ENCODE data around the gene ZMYM3.
A peak's percentile ranks its signal among the peaks of the same experiment; 100 is the strongest.
"Not testable (repeated sequence)": the region's sequence is repeated elsewhere in the genome, so short reads cannot be mapped to it uniquely, and the experiment has no call there.

The ZMYM3 gene

DNA sequence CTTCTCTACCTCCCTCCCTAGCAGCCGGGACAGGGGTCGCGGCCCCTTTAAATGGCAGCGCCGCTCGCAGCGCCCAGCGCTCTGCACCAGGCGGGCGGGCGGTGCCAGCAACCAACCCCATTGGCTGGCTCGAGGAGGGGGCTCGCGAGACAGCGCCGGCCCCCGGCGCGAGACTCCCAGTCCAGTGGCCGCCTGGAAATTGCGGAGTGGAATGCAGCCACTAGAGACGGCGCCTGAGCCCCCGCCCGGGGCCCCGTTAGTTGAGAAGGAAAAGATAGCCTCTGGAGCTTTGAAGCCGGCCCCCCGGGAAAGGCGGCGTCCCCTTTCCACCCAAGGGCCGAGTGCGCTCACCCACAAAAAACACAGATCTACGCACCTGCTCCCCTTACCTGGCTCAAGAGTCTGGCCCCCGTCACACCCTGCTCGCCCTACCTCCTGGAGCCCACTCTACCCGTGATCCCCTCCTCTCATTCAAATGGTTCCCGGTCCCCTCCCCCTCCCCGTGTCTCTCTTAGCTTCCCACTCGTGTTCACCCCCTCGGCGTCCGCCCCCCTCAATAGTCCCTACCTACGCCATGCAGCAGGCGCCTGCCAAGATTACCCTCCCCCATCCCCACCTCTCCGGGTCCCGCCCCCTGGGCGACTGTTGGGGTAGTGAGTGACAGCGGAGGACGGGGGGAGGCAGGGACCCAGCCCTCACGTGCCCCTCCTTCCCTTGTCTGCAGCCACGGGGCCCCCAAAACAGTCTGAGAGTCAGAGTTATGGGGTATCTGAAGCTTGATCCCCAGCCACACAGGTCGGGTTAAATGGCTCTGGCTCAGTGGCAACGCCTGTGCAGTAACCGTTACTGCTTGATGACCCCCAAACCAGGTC is at the start of gene ZMYM3:
Gene ZMYM3, minus strand, starts transcription at position 49 of the 872 bp plus-strand sequence. CDS start 885 bp downstream, outside the sequence.
- peak; percentile 8 for DNase-seq

DNA sequence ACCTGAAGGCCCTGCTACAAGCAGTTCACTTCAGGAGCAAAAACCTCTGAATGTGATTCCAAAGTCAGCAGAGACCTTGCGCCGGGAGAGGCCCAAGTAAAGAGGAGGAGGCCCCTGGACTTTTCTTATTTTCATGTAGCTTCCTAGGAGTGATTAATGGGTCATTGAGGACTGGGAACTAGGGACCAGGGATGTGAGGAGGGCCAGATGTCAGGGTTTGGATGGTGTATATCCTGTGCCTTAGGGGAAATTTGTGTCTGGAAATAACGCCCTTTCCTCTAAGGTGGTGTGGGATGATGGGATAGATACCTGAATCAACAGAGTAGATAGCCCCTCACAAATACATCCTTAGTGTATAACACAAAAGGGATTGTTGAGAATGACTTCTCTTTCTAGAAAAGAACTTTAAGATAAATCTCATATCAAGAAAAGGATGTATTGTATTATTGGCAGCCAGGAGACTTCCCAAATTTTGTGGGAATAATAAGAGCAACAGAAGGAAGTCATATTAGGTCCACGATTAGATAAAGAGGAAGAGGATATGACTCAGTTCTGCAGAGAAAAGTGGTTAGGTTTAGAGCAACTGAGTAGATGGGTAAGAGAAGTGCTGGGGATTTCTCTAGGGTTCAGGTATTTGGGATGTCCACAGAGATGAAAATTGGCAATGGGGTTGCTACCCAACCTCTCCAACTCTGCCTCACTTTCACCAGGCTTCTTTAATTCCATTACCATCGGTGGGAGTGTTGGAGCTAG is 48.7 kb upstream of the ZMYM3 start:
- no peak for DNase-seq

DNA sequence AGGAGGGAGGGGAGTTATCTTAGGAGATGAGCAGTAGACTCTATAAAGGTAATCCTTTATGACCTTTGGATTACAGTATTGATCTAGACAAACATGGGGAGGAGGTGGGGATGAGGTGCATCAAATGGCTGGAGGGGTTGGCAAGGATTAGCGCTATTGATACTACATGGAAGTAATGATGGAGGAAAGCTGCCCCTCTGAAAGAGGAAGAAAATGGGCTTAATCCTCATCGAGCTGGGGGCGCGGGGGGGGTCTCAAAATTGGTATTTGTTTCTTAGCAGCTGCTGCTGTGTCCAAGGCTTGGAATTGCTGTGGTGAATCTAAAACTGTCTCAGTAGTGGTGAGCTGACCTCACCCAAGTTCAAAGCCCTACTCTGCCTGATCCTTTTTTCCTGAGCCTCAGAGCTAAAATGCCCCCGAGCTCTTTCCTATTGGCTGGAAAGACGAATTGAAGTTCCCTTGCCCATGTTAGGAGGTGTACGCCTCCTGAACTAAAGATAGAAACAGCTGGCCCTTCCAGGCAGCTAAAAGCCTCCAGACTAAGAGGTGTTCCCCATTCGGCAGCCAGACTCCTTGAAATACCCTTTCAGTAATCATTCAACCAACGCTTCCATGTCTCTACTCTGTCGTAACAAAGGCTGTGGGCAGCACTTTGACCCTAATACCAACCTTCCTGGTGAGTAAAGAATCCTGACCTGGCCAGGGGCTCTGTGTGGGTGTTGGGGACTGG is 47.4 kb upstream of the ZMYM3 start, which contains the start of gene ITGB1BP2:
Gene ITGB1BP2, plus strand, starts transcription at position 556 of the 730 bp plus-strand sequence. Its CDS starts 57 bp downstream, at position 613.
- no peak for DNase-seq

DNA sequence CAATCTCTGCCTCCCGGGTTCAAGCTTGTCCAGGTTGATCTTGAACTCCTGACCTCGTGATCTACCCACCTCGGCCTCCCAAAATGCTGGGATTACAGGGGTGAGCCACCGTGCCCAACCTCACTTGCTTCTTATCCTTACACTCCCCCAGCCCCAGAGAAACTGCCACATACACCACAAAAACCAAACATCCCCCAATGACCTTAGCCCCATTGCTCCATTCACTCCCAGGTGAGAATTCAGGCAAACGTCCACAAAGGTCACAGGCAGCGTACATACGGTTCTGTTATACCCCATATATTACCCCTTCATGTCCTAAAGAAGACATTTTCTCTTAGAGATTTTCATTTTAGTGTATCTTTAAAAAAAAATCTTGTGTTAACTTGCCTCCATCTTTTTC is 46.6 kb upstream of the ZMYM3 start:
- not testable (repeated sequence) for DNase-seq

DNA sequence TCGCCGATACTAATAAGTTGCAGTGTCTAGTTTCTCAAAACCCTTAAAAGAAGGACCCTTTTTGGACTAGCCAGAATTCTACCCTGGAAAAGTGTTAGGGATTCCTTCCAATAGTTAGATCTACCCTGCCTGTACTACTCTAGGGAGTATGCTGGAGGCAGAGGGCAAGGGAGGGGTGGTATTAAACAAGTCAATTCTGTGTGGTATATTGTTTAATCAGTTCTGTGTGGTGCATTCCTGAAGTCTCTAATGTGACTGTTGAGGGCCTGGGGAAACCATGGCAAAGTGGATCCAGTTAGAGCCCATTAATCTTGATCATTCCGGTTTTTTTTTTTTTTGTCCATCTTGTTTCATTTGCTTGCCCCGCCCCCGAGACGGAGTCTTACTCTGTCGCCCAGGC is 46.1 kb upstream of the ZMYM3 start:
- DNase-seq: not testable (repeated sequence)

DNA sequence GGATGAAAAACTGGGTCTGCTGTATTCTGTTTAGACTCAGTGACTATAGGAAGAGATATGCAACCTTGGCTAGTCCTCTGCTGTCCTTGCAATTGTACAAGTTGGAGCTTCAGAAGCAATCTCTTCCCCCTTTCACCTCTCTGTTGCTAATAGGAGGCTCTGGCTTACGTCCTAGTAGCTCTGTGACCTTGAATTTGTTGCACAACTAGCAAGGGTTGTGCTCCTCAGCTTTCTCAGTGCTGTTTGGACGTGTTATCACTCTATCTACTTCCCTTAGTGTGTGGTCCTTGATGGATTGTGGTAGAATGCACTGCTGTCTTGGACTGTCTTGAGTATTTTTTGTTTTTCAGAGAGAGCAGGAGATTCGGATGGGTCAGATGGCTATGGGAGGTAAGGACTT is 44.2 kb upstream of the ZMYM3 start:
- no peak for DNase-seq

DNA sequence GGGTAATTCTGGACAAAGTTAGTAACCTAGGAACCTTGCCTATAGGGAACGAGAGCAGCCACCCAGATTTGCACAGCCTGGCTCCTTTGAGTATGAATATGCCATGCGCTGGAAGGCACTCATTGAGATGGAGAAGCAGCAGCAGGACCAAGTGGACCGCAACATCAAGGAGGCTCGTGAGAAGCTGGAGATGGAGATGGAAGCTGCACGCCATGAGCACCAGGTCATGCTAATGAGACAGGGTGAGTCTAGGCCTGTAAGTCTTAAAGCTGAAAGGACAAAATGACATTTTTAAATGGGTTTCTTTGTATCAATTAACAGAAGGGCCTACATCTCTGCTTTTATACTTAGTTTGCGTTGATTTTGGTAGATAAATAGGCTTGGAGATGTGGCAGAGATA is 42.9 kb upstream of the ZMYM3 start:
- no peak for DNase-seq

DNA sequence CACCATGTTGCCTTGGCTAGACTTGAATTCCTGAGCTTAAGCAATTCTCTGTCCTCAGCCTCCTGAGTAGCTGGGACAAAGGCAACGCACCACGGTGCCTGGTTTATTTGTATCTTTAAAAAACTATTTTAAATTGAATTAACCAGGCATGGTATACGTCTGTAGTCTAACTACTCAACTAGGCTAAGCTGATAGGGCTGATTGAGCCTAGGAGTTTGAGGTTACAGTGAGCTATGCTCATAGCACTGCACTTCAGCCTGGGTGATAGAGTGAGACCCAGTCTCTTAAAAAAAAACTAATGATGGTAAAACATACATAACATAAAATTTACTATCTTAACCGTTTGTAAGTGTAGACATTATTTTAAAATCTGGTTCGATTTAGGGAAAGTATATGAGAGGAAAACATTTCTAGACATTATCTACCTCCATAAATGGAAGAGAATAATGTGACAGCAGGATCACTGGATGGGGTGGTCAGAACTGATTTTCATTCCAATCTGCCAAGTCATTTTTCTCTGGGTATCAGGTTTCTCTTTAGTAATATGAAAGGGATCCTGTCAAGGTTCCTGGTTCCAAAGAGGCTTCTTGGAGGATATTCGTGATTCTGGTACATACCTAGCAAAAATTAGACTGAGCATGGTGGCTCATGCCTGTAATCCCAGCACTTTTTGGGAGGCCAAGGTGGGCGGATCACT is 38.9 kb upstream of the ZMYM3 start:
- no peak for DNase-seq

DNA sequence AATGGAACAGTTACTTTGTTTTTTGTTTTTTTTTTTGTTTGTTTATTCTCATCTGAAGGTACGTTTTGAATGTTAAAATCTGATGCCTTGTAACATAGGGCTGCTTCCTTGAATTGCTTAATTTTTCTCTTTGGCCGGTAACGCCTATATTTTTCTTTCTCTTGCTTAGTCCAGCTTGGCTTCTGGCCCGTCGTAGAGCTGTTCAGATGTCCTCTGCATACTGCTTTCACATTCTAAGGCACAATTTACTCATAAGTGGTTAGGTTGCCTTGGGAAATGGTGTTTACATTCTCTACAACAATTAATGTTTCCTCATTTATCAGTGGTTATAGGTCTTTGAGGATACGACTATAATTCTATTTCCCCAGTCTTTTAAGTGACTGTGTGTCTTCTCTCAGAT is 37.4 kb upstream of the ZMYM3 start:
- no peak for DNase-seq

DNA sequence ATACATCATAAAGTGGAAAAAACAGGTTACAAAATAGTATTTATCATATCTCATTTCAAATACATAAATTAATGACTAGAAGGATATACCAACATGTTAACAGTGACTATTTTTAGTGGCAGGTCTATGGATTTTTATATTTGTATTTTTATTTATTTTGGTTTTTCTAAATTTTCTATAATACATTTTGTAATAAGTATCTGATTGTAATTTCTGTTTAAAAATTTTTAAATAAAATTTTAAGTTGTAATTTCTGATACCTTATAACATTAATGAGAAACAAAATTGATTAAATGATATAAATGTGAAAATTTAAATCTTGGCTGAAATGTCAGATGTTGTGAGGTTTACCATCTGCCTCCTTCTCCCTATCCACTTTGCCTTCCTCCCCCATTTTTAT is 32.0 kb upstream of the ZMYM3 start:
- no peak for DNase-seq

DNA sequence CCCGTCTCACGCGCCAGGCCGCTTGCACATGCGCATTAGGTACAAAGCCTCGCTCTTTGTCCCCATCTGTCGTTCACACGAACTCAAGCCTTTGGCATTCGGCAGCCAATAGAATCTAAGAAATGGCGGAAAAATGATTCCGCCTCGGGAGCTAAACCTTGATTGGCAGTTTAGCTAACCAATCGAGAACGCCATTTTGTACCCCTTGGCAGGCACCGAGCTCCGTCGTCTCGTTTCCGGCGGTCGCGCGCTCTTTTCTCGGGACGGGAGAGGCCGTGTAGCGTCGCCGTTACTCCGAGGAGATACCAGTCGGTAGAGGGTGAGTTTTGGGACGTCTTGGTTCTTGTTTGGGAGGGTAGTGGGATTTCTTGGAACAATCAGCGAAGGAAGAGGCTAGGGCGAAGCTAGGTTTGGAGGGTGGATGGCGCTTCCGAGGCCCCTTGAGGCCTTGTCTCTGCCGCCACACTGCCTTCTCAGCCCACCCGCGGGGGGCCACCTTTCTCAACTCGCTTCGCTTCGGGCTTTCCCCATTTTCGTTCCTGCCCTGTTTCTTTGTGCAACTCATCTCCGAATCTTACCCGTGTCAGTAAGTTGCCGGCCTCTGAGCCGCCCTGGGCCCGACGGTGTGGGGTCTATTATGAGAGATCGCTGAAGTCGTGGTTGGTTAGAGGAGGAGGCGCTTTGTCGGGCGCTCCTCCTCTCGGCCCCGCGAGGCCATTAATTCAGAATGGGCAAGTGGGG is 29.6 kb upstream of the ZMYM3 start, which contains the start of gene NONO:
Gene NONO, plus strand, starts transcription at position 233 of the 741 bp plus-strand sequence. CDS start 7,003 bp downstream, outside the sequence.
- peak; percentile 85 for DNase-seq

DNA sequence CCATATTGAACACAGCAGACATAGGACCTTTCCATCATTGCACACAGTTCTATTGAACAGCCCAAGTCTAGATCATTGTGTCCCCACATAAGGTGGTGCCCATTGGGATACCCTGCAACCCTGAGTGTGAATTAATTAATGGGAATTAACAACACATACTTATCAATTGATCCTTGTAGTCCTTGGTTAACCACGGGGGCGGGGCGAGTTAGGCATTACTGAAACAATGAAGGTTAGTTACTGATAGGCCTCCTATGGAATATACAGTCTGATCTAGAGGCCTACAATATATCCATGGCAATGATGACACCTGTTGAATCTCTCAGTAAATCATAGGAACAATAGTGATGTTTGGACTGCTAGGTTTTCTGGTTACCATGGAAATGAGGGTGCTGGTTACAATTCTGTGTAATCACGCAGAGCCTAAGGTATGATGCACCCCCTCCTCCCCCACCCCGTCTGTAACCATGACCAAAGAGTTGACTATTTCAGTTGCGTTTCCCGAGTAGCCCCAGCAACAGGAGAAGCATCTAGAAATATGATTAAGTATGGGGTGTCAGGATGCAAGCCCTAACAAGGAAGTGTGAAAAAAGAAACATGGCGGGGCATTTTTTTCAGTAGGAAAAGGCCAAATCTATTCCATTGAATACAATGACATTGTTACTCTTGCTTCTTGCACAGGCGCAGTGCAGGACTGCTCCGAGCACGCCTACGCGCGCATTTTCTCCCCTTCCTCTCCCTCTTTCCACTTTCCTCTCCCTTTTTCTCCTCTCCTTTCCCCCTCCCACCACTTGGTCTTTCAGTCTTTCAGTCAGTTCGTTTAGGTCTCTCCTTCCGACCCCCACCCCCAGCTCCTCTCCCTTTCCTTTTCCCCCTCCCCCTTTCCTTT is 28.8 kb upstream of the ZMYM3 start:
- no peak for DNase-seq

DNA sequence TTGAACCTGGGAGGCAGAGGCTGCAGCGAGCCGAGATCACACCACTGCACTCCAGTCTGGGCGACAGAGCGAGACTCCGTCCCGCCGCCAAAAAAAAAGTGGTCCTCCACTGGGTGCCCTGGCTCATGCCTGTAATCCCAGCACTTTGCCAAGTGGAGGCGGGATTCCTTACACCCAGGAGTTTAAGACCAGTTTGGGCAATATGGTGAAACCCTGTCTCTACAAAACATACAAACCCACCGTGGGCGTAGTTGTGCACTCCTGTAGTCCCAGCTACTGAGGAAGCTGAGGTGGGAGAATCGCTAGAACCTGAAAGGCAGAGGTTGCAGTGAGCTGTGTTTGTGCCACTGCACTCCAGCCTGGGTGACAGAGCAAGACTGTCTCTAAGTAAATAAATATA is 27.4 kb upstream of the ZMYM3 start:
- DNase-seq: not testable (repeated sequence)

DNA sequence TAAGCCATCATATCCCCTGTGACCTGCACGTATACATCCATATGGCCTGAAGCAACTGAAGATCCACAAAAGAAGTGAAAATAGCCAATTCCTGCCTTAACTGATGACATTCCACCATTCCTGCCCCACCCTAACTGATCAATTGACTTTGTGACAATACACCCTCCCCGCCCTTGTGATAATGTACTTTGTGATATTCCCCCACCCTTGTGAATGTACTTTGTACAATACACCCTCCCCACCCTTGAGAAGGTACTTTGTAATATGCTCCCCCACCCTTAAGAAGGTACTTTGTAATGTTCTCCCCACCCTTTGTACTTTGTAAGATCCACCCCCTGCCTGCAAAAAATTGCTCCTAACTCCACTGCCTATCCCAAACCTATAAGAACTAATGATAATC is 18.4 kb upstream of the ZMYM3 start:
- DNase-seq: not testable (repeated sequence)

DNA sequence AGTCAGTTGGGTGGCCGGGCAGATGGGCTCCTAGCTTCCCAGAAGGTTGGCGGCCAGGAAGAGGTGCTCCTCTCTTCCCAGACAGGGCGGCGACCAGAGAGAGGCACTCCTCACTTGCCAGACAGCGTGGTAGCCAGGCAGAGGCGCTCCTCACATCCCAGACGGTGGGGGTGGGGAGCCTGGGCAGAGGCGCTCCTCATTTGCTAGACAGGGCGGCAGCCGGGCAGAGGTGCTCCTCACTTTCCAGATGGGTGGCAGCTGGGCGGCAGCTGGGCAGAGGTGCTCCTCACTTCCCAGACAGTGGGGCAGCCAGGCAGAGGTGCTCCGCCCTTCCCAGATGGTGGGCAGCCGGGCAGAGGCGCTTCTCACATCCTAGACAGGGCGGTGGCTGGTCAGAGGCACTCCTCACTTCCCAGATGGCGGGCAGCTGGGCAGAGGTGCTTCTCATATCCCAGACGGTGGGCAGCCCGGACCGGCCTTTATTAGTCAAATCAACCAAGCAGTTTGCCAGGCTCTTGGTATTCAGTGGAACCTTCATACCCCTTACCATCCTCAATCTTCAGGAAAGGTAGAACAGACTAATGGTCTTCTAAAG is 16.0 kb upstream of the ZMYM3 start:
- DNase-seq: no peak

DNA sequence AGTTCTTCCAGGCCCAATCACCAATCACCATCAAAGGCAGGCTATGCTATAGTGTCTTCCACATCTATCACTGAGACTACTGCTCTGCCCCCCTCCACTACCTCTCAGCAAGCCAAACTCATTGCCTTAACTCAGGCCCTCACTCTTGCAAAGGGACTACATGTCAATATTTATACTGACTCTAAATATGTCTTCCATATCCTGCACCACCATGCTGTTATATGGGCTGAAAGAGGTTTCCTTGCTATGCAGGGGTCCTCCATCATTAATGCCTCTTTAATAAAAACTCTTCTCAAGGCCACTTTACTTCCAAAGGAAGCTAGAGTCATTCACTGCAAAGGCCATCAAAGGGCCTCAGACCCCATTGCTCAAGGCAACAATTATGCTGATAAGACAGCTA is 14.7 kb upstream of the ZMYM3 start:
- DNase-seq: not testable (repeated sequence)

DNA sequence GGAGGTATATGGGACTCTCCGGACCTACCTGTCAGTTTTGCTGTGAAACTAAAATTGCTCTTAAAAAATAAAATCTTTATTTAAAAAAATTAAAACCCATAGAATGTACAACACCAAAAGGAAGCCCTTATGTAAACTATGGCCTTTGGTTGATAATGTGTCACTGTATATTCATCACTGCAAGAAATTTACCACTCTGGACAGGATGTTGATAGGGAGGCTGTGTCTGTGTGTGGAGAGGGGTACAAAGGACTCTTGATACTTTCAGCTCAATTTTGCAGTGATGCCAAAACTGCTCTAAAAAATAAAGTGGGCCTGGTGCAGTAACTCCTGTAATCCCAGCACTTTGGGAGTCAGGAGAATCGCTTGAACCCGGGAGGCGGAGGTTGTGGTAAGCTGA is 2.9 kb upstream of the ZMYM3 start:
- DNase-seq: no peak

DNA sequence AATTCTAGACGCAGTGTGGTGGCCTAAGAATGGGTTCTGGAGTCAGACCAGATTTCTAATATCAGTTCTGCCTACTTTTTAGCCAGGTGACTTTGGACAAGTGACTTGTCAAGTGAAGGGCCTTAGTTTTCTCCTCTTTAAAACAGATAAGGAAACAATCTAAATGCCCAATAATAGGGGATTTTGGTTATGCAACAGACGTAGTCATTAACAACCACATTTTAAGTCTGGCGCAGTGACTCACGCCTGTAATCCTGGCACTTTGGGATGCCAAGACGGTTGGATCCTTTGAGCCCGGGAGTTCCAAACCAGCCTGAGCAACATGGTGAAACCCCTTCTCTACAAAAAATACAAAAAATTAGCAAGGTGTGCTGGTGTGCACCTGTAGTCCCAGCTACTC is 2.1 kb upstream of the ZMYM3 start:
- DNase-seq: no peak

DNA sequence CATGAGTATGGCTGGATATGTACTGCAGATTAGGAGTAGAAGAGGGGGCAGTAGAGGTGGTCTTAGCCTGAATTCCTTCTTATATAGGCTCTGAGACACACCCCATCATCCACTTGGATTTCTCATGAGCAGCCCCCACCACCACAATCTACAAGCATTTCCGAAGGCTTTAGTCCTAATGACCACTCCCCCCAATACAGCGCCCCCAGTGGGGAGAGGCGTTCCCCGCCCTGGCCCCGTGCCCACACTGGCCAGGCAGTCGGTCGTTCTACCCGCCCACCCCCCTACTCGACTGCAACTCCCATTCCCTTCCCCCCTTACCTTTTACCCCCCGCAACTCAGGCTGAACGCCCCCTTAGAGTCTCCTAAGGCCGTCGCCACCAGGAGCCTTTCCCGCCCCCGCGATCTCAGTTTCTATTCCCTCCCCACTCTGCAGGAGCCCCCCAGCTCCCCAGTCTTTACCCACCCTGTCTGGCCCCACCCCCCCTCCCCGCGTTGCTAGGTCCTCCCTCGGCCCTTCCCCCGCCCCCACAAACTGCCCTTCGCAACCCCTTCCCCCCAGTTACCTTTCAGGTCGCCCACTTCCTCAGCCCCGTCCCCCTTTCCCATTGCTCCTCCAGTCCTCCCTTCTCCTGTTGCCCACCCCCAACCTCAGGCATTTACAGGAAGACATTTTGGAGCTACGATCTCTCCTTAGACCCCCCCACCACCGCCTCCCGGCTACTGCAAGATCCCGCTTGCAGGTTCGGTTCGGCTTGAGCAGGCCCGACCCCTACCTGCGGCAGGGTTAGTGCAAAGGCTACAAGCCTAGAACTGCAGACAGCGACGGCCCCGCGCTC is 468 bp downstream of the ZMYM3 start:
- no peak for DNase-seq

All from NCI-H187 treated with DMSO at 0.1 percent for 48 hours (cell line).